Panc1 (cell line): Measurements from ENCODE around the gene NOLC1. TPM values are rescaled to one million over a fixed set of nuclear protein-coding genes. Genes with fewer than 3 reads are reported as not detected.

Experiments used
- ATAC-seq: fragments of 200-7000 bp; cut with Tn5 transposase; 2 replicates; pipeline ENCODE4 v1.9.1; 2020; ENCODE audit warnings: mild to moderate bottlenecking, moderate library complexity
- BruUV-seq: library from RNA; stranded (reverse); fragments of 400-500 nt; replicated peaks from 2 replicates; lab custom pipeline; 2021; lab: Mats Ljungman, UMichigan
- CTCF ChIA-PET: fragments of 300-600 bp; sonication (Branson Sonifier 250); formaldehyde crosslinking; loops from one replicate; lab custom pipeline; 2022; ENCODE audit warnings: antibody characterized with exemption; lab: Charles Lee
- POLR2A ChIA-PET: fragments of 300-600 bp; sonication (Branson Sonifier 250); formaldehyde crosslinking; loops from one replicate; lab custom pipeline; 2022; ENCODE audit warnings: antibody characterized with exemption; lab: Charles Lee
- DNase-seq: peaks from one replicate; pipeline ENCODE4 v3.0.0-alpha.2; 2010; ENCODE audit warnings: low read depth, low spot score
- H3K27ac ChIP-seq: 2 replicates; pipeline ENCODE4 v1.5.1; 2011; ENCODE audit warnings: mild to moderate bottlenecking, low read length, inconsistent platforms
- H3K27me3 ChIP-seq: fragments of 200-500 bp; sonication (Bioruptor generic); 2 replicates; pipeline ENCODE4 v1.6.0; 2014; ENCODE audit warnings: low read length, inconsistent platforms; ENCODE audit not compliant: control insufficient read depth, insufficient read depth
- H3K36me3 ChIP-seq: fragments of 200-500 bp; sonication (Bioruptor generic); 2 replicates; pipeline ENCODE4 v1.5.1; 2014; ENCODE audit warnings: inconsistent platforms, mild to moderate bottlenecking, low read length, moderate library complexity; ENCODE audit not compliant: control insufficient read depth, insufficient read depth
- H3K4me1 ChIP-seq: 2 replicates; pipeline ENCODE4 v1.5.1; 2011; ENCODE audit warnings: inconsistent platforms, mild to moderate bottlenecking, low read length, moderate library complexity; ENCODE audit not compliant: control insufficient read depth, insufficient read depth
- H3K4me3 ChIP-seq, 2 experiments: 2 replicates each; pipeline ENCODE4 v1.5.1; 2011 to 2012; ENCODE audit warnings: low read depth in 2 of 2, low read length in 2 of 2, mild to moderate bottlenecking in 2 of 2, inconsistent platforms in 1 of 2, moderate library complexity in 1 of 2
- H3K9me3 ChIP-seq: fragments of 200-500 bp; sonication (Bioruptor generic); 2 replicates; pipeline ENCODE4 v1.5.1; 2014; ENCODE audit warnings: low read depth, mild to moderate bottlenecking, inconsistent platforms, low read length, moderate library complexity; ENCODE audit not compliant: control insufficient read depth, insufficient read depth
- POLR2AphosphoS5 ChIP-seq: IDR thresholded peaks from 2 replicates; pipeline ENCODE4 v1.6.1; 2012; ENCODE audit warnings: mild to moderate bottlenecking, low read depth, low read length, moderate library complexity
- REST ChIP-seq, 2 experiments: IDR thresholded peaks; 2 replicates each; pipeline ENCODE4 v1.6.1; 2011 to 2012; ENCODE audit warnings: low read depth in 2 of 2, control low read depth in 1 of 2, low read length in 1 of 2, mild to moderate bottlenecking in 1 of 2, moderate library complexity in 1 of 2; ENCODE audit not compliant: insufficient read depth in 1 of 2
- SIN3A ChIP-seq: IDR thresholded peaks from 2 replicates; pipeline ENCODE4 v1.6.1; 2012; ENCODE audit warnings: low read depth, mild to moderate bottlenecking, low read length, moderate library complexity, borderline replicate concordance; ENCODE audit not compliant: insufficient read depth
- TCF7L2 ChIP-seq: IDR thresholded peaks from 2 replicates; pipeline ENCODE4 v1.6.1; 2011; ENCODE audit warnings: mild to moderate bottlenecking, low read depth, low read length, inconsistent platforms
- in situ Hi-C: cut with HindIII; loops from 2 replicates; pipeline ENCODE4 v1.10.0; 2016; ENCODE audit warnings: low sequenced_read_pairs, low pct_unique_long_range_greater_than_20kb
- intact Hi-C: fragments of 100-400 bp; cut with micrococcal nuclease; formaldehyde crosslinking; loops from one replicate; pipeline ENCODE4 v1.10.0; 2022; ENCODE audit not compliant: unreplicated experiment
- total RNA-seq: library from RNA; stranded (reverse); gene quantifications from one replicate; pipeline ENCODE4 v1.2.1, GENCODE V29; 2021; ENCODE audit not compliant: unreplicated experiment
- TF ChIP-seq, protein P1 (sequence below): fragments of 450-650 bp; IDR thresholded peaks from 2 replicates; pipeline ENCODE4 v1.5.1; 2017; ENCODE audit warnings: mild to moderate bottlenecking

NOLC1 gene
- total RNA-seq, 1 experiment from 2014 or later = 182 TPM

DNA sequence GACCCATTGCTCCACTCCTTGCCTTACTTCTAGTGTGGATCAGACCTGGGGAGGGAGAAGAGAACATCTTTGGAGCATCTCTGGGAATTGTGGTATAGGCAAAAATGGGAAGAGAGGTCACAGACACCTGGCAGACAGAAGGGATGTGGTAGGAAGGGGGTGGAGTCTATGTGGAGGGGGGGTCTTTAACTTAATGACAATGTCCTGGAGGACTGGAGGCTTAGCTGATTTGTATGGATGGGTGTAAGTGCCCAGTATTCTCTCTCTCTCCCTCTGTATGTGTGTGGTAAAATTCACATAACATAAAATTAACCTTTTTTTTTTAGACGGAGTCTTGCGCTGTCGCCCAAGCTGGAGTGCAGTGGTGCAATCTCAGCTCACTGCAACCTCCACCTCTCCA lies 29.0 kb upstream of the NOLC1 start:
- ATAC-seq (no peak), DNase-seq (no peak)
- Histone ChIP-seq H3K4me1 (peaks cover 20% of the 10 kb centered on the region), H3K9me3 (no peaks in the 10 kb centered on the region), H3K4me3 (no peak overlapping the region), H3K27me3 (no peaks in the 10 kb centered on the region), H3K27ac (no peak overlapping the region), H3K36me3 (no peaks in the 10 kb centered on the region; the same call in 1 of the 2 replicates)
- CTCF ChIA-PET = interaction anchor here (0.6 kb wide), 1 partner anchor 176 kb away, joined by 3 read pairs; no protein-coding TSS in a partner anchor
- intact Hi-C loops = no loop called here
- in situ Hi-C loops = no loop called here
- POLR2A ChIA-PET = interaction anchor here (0.6 to 0.7 kb wide), 2 partner anchors 138 to 286 kb away, joined by 3 to 6 read pairs; no protein-coding TSS in a partner anchor
- TF ChIP-seq POLR2AphosphoS5 (no peak), TCF7L2 (no peak), REST (IDR thresholded peaks at IDR 0.05; ENCODE audit: insufficient read depth in 1 of 2, low read depth in 2 of 2, low read length in 1 of 2) (no peak), SIN3A (no peak)
- TF ChIP-seq, protein P1, sequence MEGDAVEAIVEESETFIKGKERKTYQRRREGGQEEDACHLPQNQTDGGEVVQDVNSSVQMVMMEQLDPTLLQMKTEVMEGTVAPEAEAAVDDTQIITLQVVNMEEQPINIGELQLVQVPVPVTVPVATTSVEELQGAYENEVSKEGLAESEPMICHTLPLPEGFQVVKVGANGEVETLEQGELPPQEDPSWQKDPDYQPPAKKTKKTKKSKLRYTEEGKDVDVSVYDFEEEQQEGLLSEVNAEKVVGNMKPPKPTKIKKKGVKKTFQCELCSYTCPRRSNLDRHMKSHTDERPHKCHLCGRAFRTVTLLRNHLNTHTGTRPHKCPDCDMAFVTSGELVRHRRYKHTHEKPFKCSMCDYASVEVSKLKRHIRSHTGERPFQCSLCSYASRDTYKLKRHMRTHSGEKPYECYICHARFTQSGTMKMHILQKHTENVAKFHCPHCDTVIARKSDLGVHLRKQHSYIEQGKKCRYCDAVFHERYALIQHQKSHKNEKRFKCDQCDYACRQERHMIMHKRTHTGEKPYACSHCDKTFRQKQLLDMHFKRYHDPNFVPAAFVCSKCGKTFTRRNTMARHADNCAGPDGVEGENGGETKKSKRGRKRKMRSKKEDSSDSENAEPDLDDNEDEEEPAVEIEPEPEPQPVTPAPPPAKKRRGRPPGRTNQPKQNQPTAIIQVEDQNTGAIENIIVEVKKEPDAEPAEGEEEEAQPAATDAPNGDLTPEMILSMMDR = no peak
- no TSS peak for BruUV-seq

GRCh38 chr10:102131286-102132170 lies 20.7 kb upstream of the NOLC1 start:
- Histone ChIP-seq H3K27me3 (no peaks in the 10 kb centered on the region), H3K4me3 (no peak overlapping the region), H3K4me1 (peaks cover 29% of the 10 kb centered on the region), H3K36me3 (peaks cover 2% of the 10 kb centered on the region; the same call in 1 of the 2 replicates), H3K27ac (peak overlapping the region; percentile 96; the same call in 1 of the 2 replicates), H3K9me3 (no peaks in the 10 kb centered on the region)
- DNase-seq (no peak), ATAC-seq (no peak)
- no TSS peak for BruUV-seq
- ChIA-PET CTCF (interaction anchor here (0.5 to 1.4 kb wide), 2 partner anchors 12 to 642 kb away, joined by 3 to 5 read pairs; no protein-coding TSS in a partner anchor), POLR2A (interaction anchor here (0.6 to 0.7 kb wide), 2 partner anchors 85 to 261 kb away, joined by 4 to 9 read pairs; no protein-coding TSS in a partner anchor)
- intact Hi-C loops = no loop called here
- in situ Hi-C loops = no loop called here
- TF ChIP-seq REST (IDR thresholded peaks at IDR 0.05; ENCODE audit: insufficient read depth in 1 of 2, low read depth in 2 of 2, low read length in 1 of 2) = no peak
- TF ChIP-seq POLR2AphosphoS5 = no peak
- TF ChIP-seq TCF7L2 = no peak
- TF ChIP-seq SIN3A = no peak
- TF ChIP-seq, protein P1 = no peak
